CD8-positive, alpha-beta memory T cell (primary cell): ENCODE measurements around the gene HAP1. TPM values are rescaled to one million over a fixed set of nuclear protein-coding genes. Genes with fewer than 3 reads are reported as not detected.
"Not testable (repeated sequence)": the region's sequence is repeated elsewhere in the genome, so short reads cannot be mapped to it uniquely, and the experiment has no call there.

Experiments
- CTCF ChIA-PET: fragments of 350-600 bp; sonication (Branson Sonifier 250); formaldehyde crosslinking; loops from one replicate; lab custom pipeline; 2021; ENCODE audit warnings: antibody characterized with exemption; lab: Charles Lee
- POLR2A ChIA-PET: fragments of 350-600 bp; sonication (Branson Sonifier 250); formaldehyde crosslinking; loops from one replicate; lab custom pipeline; 2021; ENCODE audit warnings: antibody characterized with exemption; lab: Charles Lee
- DNase-seq, 5 donors: peaks; one replicate each; pipeline versions ENCODE4 v3.0.0 to v3.0.0-alpha.2; 2020 to 2022; ENCODE audit warnings: mixed read lengths in 1 of 5
- H3K27ac ChIP-seq: one replicate; pipeline ENCODE4 v1.7.0; 2013; ENCODE audit warnings: low read depth, mild to moderate bottlenecking, low read length, moderate library complexity
- H3K27me3 ChIP-seq: 2 replicates; pipeline ENCODE4 v1.7.0; 2013; ENCODE audit warnings: low read length, mild to moderate bottlenecking; ENCODE audit not compliant: insufficient read depth, poor library complexity, severe bottlenecking
- H3K36me3 ChIP-seq: 2 replicates; pipeline ENCODE4 v1.7.0; 2013; ENCODE audit warnings: mild to moderate bottlenecking, low read length, moderate library complexity; ENCODE audit not compliant: insufficient read depth
- H3K4me1 ChIP-seq: 2 replicates; pipeline ENCODE4 v1.7.0; 2013; ENCODE audit warnings: mild to moderate bottlenecking, low read length, moderate library complexity; ENCODE audit not compliant: insufficient read depth
- H3K4me3 ChIP-seq: 2 replicates; pipeline ENCODE4 v1.7.0; 2013; ENCODE audit warnings: mild to moderate bottlenecking, low read length
- H3K9me3 ChIP-seq: 2 replicates; pipeline ENCODE4 v1.7.0; 2013; ENCODE audit warnings: mild to moderate bottlenecking, low read length
- H3K27ac Mint-ChIP-seq, 8 donors: one replicate each; pipeline ENCODE4 v1.8.0; 2020 to 2021; ENCODE audit warnings: mixed read lengths in 8 of 8, mild to moderate bottlenecking in 6 of 8, inconsistent platforms in 3 of 8, moderate library complexity in 3 of 8
- H3K27me3 Mint-ChIP-seq, 2 donors: one replicate each; pipeline ENCODE4 v1.8.0; 2020 to 2021; ENCODE audit warnings: mixed read lengths in 2 of 2, mild to moderate bottlenecking in 1 of 2, moderate library complexity in 1 of 2
- H3K36me3 Mint-ChIP-seq, 3 donors: one replicate each; pipeline ENCODE4 v1.8.0; 2020 to 2021; ENCODE audit warnings: mixed read lengths in 3 of 3, inconsistent platforms in 1 of 3, mild to moderate bottlenecking in 1 of 3
- H3K4me1 Mint-ChIP-seq, 3 donors: one replicate each; pipeline ENCODE4 v1.8.0; 2020 to 2021; ENCODE audit warnings: mixed read lengths in 3 of 3, inconsistent platforms in 1 of 3, mild to moderate bottlenecking in 1 of 3
- H3K4me3 Mint-ChIP-seq, 7 donors: one replicate each; pipeline ENCODE4 v1.8.0; 2020 to 2021; ENCODE audit warnings: mixed read lengths in 7 of 7, mild to moderate bottlenecking in 6 of 7, moderate library complexity in 4 of 7, inconsistent platforms in 2 of 7
- H3K9me3 Mint-ChIP-seq, 5 donors: one replicate each; pipeline ENCODE4 v1.8.0; 2020 to 2022; ENCODE audit warnings: mixed read lengths in 5 of 5, mild to moderate bottlenecking in 3 of 5, moderate library complexity in 2 of 5, inconsistent platforms in 1 of 5
- polyA plus RNA-seq: library from polyadenylated mRNA; unstranded; fragments of 300-500 nt; fragmentation: Illumina TruSeq; gene quantifications from one replicate; pipeline ENCODE4 v1.2.3, GENCODE V29; 2021
- total RNA-seq, 2 experiments: library from RNA; stranded (reverse); gene quantifications; one replicate each; pipeline ENCODE4 v1.2.3, GENCODE V29; 2021

Gene HAP1
- total and polyA plus RNA-seq, 3 experiments from 2014 or later = 0.13 to 0.18 TPM; not detected in 1

GRCh38 chr17:41678411-41678906, 56.0 kb downstream of the HAP1 start:
- H3K9me3 ChIP-seq = no peaks in the 10 kb centered on the region
- no peaks in the 10 kb centered on the region for H3K36me3 ChIP-seq
- peak overlapping the region; percentile 55 for H3K4me3 ChIP-seq
- H3K27me3 ChIP-seq = no peaks in the 10 kb centered on the region
- Mint-ChIP-seq H3K9me3 (no peaks in the 10 kb centered on the region), H3K4me3 (peak overlapping the region; percentile 71 to 92 (median 87)), H3K27ac (peak overlapping the region; percentile 80 to 98 (median 96)), H3K4me1 (peaks cover 20 to 38% (median 24%) of the 10 kb centered on the region in 3 donors), H3K27me3 (peaks cover 0 to 2% of the 10 kb centered on the region in 2 donors), H3K36me3 (peaks cover 0 to 2% (median 0%) of the 10 kb centered on the region in 3 donors)
- peak overlapping the region; percentile 62 for H3K27ac ChIP-seq
- ChIA-PET POLR2A (interaction anchor here (0.6 to 5.2 kb wide), 8 partner anchors 8 to 860 kb away, joined by 3 to 178 read pairs (median 9); partner anchors contain the start of gene EIF1), CTCF (interaction anchor here (0.8 to 6.3 kb wide), 11 partner anchors 9 to 356 kb away, joined by 3 to 74 read pairs (median 9); partner anchors contain the start of genes EIF1 and NKIRAS2)
- peaks cover 16% of the 10 kb centered on the region for H3K4me1 ChIP-seq
- no peak for DNase-seq

- no peaks in the 10 kb centered on the region for H3K27me3 Mint-ChIP-seq
- Histone ChIP-seq H3K4me1 (peaks cover 16% of the 10 kb centered on the region), H3K36me3 (no peaks in the 10 kb centered on the region), H3K9me3 (no peaks in the 10 kb centered on the region), H3K27ac (no peak overlapping the region), H3K4me3 (no peak overlapping the region), H3K27me3 (no peaks in the 10 kb centered on the region)
- CTCF ChIA-PET = interaction anchor here (0.8 to 2.1 kb wide), 3 partner anchors 9 to 13 kb away, joined by 3 to 13 read pairs (median 9); no protein-coding TSS in a partner anchor
- no peak overlapping the region for H3K4me3 Mint-ChIP-seq
- no peak for DNase-seq
- peak overlapping the region in 1 of 8 donors; percentile 26 for H3K27ac Mint-ChIP-seq
- H3K36me3 Mint-ChIP-seq = peaks cover 0 to 2% (median 0%) of the 10 kb centered on the region in 3 donors
- no peaks in the 10 kb centered on the region for H3K9me3 Mint-ChIP-seq
- peaks cover 20 to 35% (median 24%) of the 10 kb centered on the region in 3 donors for H3K4me1 Mint-ChIP-seq
- POLR2A ChIA-PET = no interaction called here
Measured at GRCh38 chr17:41676058-41676419, 58.4 kb downstream of the HAP1 start.

DNA sequence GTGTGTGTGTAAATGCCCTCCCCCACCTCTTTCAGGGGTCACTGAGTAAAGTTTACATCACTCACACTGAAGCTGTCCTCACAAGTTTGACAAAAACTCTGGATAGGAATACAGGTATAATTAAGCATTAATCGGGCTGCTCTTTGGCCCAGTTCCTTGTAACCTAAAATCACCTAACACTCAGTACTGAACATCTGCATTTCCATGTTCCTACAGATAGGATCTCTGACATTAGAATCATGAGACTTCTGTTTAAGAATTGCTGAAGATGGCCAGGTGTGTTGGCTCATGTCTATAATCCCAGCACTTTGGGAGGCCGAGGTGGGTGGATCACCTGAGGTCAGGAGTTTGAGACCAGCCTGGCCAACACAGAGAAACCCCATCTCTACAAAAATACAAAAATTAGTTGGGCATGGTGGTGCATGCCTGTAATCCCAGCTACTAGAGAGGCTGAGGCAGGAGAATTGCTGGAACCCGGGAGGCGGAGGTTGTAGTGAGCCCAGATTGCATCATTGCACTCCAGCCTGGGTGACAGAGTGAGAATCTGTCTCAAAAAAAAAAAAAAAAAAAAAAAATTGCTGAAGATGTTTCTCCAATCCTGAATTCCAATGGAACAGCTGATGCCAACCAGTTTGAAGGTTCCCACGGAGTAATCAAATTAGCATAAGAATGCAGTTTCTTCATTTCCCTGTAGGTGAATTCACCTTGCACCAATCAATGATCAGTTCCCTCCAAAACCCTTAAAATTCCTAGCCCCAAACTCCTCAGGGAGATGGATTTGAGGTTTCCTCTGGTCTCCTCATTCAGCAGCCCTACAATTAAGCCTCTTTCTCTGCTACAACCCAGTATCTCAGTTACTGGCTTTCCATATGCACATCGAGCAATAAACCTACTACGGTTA, 59.0 kb downstream of the HAP1 start:
- ChIA-PET POLR2A (interaction anchor here (1.3 kb wide), 1 partner anchor 14 kb away, joined by 3 read pairs; no protein-coding TSS in a partner anchor), CTCF (interaction anchor here (0.7 to 2.1 kb wide), 4 partner anchors 8 to 283 kb away, joined by 3 to 13 read pairs (median 6); no protein-coding TSS in a partner anchor)
- H3K27me3 Mint-ChIP-seq, H3K27ac Mint-ChIP-seq, H3K4me3 Mint-ChIP-seq, DNase-seq, H3K27me3 ChIP-seq, H3K4me3 ChIP-seq, H3K27ac ChIP-seq, H3K36me3 ChIP-seq, H3K36me3 Mint-ChIP-seq, H3K9me3 Mint-ChIP-seq, H3K9me3 ChIP-seq: not testable (repeated sequence)
- peaks cover 16% of the 10 kb centered on the region for H3K4me1 ChIP-seq
- H3K4me1 Mint-ChIP-seq = peaks cover 20 to 35% (median 24%) of the 10 kb centered on the region in 3 donors

Other genes with a start within 250 kb of the HAP1 start
- gene KRT36, start 244.7 kb downstream of the HAP1 start, total RNA-seq = not detected
- not detected for gene KRT36, start 244.7 kb downstream of the HAP1 start, polyA plus RNA-seq
- gene KRT13, start 229.0 kb downstream of the HAP1 start, total RNA-seq = not detected
- not detected for gene KRT13, start 229.0 kb downstream of the HAP1 start, polyA plus RNA-seq
- gene KRT15, start 215.8 kb downstream of the HAP1 start, total RNA-seq = not detected
- not detected for gene KRT15, start 215.8 kb downstream of the HAP1 start, polyA plus RNA-seq
- not detected for gene KRT19, start 206.3 kb downstream of the HAP1 start, total RNA-seq
- gene KRT19, start 206.3 kb downstream of the HAP1 start, polyA plus RNA-seq = not detected
- not detected for gene KRT9, start 162.6 kb downstream of the HAP1 start, total RNA-seq
- not detected for gene KRT9, start 162.6 kb downstream of the HAP1 start, polyA plus RNA-seq
- not detected for gene KRT14, start 147.7 kb downstream of the HAP1 start, total RNA-seq
- not detected for gene KRT14, start 147.7 kb downstream of the HAP1 start, polyA plus RNA-seq
- not detected for gene KRT16, start 121.9 kb downstream of the HAP1 start, total RNA-seq
- gene KRT16, start 121.9 kb downstream of the HAP1 start, polyA plus RNA-seq = not detected
- under 1 TPM in 1 of 2 experiments, not detected in 1; 0.35 TPM for gene KRT17, start 110.1 kb downstream of the HAP1 start, total RNA-seq
- not detected for gene KRT17, start 110.1 kb downstream of the HAP1 start, polyA plus RNA-seq
- gene EIF1, start 45.8 kb downstream of the HAP1 start, total RNA-seq = 1,000 to 10,000 TPM; 1,446 to 1,504 TPM
- gene EIF1, start 45.8 kb downstream of the HAP1 start, polyA plus RNA-seq = 1,526 TPM
- gene GAST, start 22.3 kb downstream of the HAP1 start, total RNA-seq = not detected
- gene GAST, start 22.3 kb downstream of the HAP1 start, polyA plus RNA-seq = not detected
- under 1 TPM; 0.33 to 0.35 TPM for gene JUP, start 52.1 kb upstream of the HAP1 start, total RNA-seq
- gene JUP, start 52.1 kb upstream of the HAP1 start, polyA plus RNA-seq = not detected
- 1 to 10 TPM; 2.6 to 3.7 TPM for gene P3H4, start 77.3 kb upstream of the HAP1 start, total RNA-seq
- 5.4 TPM for gene P3H4, start 77.3 kb upstream of the HAP1 start, polyA plus RNA-seq
- 1 to 10 TPM; 1.4 to 1.5 TPM for gene FKBP10, start 78.4 kb upstream of the HAP1 start, total RNA-seq
- gene FKBP10, start 78.4 kb upstream of the HAP1 start, polyA plus RNA-seq = not detected
- 10 to 100 TPM; 48.5 to 50.2 TPM for gene NT5C3B, start 101.6 kb upstream of the HAP1 start, total RNA-seq
- 45.0 TPM for gene NT5C3B, start 101.6 kb upstream of the HAP1 start, polyA plus RNA-seq
- gene KLHL10, start 103.2 kb upstream of the HAP1 start, total RNA-seq = not detected
- gene KLHL10, start 103.2 kb upstream of the HAP1 start, polyA plus RNA-seq = 0.24 TPM
- 10 to 100 TPM; 24.7 to 26.9 TPM for gene KLHL11, start 130.8 kb upstream of the HAP1 start, total RNA-seq
- gene KLHL11, start 130.8 kb upstream of the HAP1 start, polyA plus RNA-seq = 6.4 TPM
- gene ACLY, start 184.3 kb upstream of the HAP1 start, total RNA-seq = 100 to 1,000 TPM; 188 to 189 TPM
- 70.6 TPM for gene ACLY, start 184.3 kb upstream of the HAP1 start, polyA plus RNA-seq
- under 1 TPM; 0.53 to 0.57 TPM for gene ODAD4, start 196.0 kb upstream of the HAP1 start, total RNA-seq
- gene ODAD4, start 196.0 kb upstream of the HAP1 start, polyA plus RNA-seq = 0.10 TPM
- 10 to 100 TPM; 70.3 to 71.6 TPM for gene CNP, start 232.2 kb upstream of the HAP1 start, total RNA-seq
- 35.3 TPM for gene CNP, start 232.2 kb upstream of the HAP1 start, polyA plus RNA-seq